Astrocyte of the hippocampus (primary cell): ENCODE measurements around the gene GALNT1.

Experiments
- DNase-seq: peaks from one replicate; pipeline ENCODE4 v3.0.0; 2011; ENCODE audit warnings: low read depth, low spot score

The GALNT1 gene

GRCh38 chr18:35618289-35618688 is 36.7 kb downstream of the GALNT1 start:
- DNase-seq = no peak

GRCh38 chr18:35618696-35619095 is 37.2 kb downstream of the GALNT1 start:
- no peak for DNase-seq

DNA sequence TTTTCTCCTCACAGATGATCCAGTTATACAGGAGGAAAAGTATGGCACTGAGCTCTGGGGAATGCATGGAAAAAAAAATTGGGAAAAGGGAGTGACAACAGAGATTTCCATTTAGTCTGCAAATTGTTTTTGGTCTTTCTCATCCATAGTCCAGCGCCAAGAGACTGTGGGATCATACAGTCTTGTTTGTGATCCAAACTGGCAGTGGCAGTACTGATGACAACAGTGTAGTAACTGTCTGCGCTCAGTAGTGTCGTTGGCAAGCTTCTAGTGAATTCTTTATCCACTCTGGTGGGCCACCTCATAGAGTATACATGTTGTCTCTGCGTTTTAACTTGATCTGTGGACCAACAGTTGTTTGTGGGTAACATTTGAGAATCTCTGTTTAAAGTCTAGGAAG is 37.9 kb downstream of the GALNT1 start:
- peak; percentile 30 for DNase-seq

DNA sequence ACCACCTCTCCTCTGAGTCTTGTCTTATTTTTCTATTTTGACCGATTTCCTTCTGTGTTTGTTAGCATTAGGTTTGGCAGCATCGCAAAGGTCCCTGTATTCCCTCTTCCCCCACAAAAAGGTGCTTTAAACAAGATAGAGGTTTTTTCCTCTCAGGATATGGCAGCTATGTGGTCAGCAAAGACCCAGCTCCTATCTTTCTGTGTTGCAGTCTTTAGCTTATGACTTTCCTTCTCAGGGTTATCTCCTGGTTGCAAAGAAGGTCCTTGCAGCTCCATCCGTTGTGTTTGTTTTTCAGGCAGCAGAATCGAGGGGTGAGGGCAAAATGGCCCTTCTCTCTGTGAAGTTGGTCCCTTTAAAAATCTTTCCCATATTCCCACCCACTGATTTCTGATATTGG is 38.4 kb downstream of the GALNT1 start:
- DNase-seq = no peak

DNA sequence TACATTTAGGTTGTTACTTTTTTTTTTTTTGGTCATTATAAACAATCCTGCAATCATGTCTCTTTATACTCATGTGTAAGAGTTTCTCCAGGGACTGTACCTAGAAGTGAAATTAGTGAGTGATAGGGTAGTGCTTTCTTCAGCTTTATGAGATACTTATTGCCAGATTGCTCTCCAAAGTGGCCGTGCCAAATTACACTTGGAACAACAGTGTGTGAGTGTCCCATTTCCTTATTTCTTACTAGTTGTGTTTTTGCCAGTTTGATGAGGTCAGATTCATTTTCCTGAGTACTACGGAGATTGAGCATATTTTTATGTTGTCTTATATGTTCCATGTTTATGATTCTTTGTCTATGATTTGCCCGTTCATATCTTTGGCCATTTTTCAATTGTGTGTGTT is 39.2 kb downstream of the GALNT1 start:
- no peak for DNase-seq

GRCh38 chr18:35623255-35623654 is 41.7 kb downstream of the GALNT1 start:
- DNase-seq = no peak

DNA sequence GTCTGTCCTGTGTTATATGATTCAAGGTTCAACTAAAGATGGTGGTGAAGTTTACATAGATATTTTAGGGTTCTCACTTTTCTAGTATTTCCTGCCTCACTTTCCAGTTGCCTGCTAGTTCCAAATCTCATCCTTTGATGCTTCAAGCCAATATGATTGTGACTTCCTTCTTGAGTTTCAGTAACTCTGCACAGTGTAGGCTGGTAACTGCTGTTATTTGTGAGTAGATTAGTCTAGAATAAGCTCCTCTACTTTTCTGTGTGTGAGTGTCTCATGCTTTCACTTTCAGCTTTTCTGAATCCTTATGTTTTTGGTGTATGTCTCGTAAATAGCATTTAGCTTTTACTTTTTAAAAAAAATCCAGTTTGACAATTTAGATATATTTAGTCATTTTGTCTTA is 42.6 kb downstream of the GALNT1 start:
- DNase-seq = no peak

GRCh38 chr18:35625232-35625631 is 43.7 kb downstream of the GALNT1 start:
- DNase-seq = no peak

- no peak for DNase-seq
Measured at GRCh38 chr18:35633761-35634160, 52.2 kb downstream of the GALNT1 start.

DNA sequence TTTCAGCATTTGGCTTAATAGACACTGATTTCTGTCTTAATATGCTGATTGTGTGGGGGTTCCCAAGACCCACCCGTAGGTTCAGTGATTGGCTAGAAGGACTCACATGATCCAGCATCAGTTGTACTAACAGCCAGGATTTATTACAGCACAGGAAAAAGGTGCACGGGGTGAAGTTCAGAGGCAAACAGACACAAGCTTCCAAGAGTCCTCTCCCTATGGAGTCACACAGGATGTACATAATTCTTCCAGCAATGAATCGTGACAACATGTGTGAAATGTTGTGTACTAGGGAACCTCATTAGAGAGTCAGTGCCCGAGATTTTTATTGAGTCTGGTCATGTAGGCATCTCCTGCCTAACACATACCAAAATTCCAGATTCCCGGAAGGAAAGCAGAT is 52.8 kb downstream of the GALNT1 start:
- no peak for DNase-seq

DNA sequence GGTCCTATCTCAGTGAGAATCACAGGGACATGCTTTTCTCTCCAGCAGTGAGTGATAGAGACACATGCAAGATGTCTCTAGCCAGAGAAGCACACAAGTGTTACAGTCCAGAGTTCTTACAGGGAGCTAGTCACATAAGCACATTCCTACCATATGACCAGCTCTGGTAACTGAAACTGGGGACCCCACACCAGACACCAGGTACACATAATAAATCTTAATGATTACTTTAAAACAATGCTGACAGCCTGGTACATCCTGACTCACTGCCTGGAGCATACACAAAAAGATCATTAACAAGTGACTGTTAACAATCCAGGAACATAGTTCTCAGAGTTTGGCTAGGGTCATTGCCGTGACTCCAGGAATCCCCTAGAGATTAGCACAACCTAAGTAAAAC is 53.6 kb downstream of the GALNT1 start:
- peak; percentile 48 for DNase-seq

DNA sequence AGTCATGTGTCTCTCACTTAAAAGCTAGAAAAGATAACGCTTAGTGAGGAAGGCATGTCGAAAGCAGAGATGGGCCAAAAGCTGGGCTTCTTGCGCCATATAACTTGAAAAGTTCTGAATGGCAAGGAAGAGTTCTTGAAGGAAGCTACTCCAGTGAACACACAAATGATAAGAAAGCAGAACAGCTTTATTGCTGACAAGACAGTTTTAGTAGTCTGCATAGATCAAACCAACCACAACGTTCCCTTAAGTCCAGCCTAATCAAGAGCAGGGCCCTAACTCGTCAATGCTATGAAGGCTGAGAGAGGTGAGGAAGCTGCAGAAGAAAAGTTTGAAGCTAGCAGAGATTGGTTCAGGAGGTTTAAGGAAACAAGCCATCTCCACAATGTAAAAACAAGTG is 55.7 kb downstream of the GALNT1 start:
- no peak for DNase-seq

DNA sequence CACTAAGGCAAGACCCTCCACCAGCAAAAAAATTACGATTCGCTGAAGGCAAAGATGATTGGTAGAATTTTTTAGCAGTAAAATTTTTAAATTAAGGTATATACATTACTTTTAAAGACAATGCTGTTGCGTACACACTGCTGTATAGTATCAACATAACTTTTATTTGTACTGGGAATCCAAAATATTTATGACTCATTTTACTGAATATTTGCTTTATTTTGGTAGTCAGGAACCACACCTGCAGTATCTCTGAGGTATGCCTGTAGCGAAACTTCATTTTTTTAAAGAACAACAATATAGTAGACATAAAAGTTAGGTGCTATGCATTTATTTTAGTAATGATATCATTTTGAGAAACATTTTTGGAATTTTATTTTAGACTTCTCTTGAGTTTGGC is 57.8 kb downstream of the GALNT1 start:
- DNase-seq = no peak

- no peak for DNase-seq
Measured at GRCh38 chr18:35641467-35641866, 59.9 kb downstream of the GALNT1 start.

- no peak for DNase-seq
Measured at GRCh38 chr18:35641916-35642315, 60.4 kb downstream of the GALNT1 start.

DNA sequence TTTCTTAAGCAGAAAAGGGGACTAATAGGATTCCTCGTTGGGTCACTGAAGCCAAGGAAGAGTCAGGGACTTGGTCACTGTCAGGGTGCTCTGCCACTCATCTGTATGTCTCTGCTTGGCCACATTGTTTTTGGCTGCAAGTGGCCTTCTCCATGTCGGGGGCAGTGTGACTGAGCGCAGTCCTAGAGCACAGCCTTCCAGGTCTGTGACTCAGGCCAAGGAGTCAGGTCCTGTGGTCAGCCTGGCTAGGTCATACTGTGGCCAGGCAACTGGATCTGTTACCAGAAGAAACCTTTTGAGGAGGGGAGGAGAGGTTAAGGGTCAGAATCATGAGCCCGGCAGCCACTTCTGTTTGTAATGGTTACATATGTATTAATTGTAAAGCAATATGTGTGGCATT is 61.3 kb downstream of the GALNT1 start:
- DNase-seq = peak; percentile 20

DNA sequence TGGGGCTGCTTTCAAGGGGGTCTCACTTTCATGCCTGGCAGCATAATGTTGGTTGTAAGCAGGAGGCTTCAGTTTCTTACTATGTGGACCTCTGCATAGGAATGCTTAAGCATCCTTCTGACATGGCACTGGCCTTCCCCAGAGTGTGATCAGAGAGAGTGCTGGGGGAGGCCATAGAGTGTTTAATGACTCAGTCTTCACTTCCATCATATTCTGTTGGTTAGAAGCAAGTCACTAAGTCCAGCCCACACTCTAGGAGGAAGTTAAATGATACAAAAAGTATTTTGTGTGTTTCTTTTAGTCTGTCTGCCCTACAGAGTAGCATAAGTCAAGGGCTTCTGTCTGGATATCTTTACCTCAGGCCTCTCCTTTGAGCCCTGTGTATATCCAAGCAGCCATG is 64.9 kb downstream of the GALNT1 start:
- no peak for DNase-seq

- no peak for DNase-seq
Measured at GRCh38 chr18:35653392-35654135, 72.0 kb downstream of the GALNT1 start.

- DNase-seq = no peak
Measured at GRCh38 chr18:35658112-35658511, 76.6 kb downstream of the GALNT1 start.

DNA sequence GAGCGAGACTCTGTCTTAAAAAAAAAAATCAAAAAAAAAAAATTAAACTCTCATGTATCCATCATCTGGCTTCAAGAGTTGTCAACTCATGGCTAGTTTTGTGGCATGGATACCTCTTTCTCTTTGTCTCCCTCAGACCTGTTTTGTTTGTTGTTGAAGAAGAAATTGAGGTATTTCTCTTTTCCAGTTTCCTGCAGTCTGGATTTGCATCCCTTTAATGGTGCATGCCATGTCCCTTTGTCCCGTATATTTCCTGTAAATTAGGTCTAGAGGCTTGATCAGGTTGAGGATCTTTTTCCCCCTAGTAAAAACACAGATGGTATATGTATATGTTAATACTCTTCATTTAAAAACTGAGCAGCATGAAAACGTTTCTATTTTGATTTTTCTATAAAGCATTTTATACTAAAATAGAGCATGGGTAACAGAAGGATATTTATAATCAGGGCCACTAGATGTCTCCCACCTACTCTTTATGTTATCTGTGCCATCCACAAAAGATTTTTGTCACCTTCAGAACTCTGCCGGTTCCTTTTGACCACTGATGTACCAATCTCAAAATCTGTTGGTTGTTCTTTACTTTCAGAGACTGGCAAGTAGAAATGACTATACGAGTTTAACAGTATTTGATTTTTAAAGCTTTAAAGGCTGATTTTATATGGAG is 80.1 kb downstream of the GALNT1 start:
- DNase-seq = peak; percentile 14

DNA sequence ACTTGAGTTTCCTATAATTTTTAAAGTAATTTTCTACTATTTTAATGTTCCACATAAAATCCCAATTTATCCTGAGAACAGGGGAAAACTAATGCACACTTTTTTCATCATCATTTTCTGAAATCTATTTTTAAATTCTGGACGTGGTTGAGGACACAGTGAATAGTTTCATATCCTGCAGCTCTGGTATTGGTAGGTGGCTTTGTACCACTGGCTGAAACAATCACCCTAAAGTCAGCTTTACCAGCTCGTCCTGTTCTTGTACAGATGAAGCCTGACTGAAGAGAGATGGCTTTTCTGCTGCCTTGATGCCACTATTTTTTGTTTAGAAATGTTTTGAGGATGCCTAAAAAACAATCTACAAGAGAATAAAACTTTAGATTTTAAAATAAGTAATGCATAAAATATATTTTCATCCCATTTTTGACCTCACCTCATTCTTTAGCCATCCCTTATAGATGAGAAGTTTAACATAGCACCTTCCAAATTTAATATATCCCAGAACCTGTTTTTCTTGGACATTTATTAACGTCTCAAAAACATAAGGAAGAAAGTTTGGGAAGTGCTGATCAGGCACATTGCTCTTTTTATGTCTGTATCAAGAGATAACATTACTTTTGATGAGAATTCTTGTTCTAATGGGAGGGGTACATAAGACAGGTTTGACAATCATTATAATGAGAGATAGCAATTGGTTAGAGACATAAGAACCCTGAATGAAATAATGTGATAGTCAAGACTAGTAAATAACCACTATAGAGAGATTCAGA is 80.9 kb downstream of the GALNT1 start:
- no peak for DNase-seq

GRCh38 chr18:35671966-35672603 is 90.5 kb downstream of the GALNT1 start:
- DNase-seq = peak; percentile 29
